ENCODE data around the gene COLEC12.

Gene COLEC12

GRCh38 chr18:434410-434809 is 66.1 kb downstream of the COLEC12 start:
- DNase-seq: no peak

GRCh38 chr18:433960-434359 is 66.5 kb downstream of the COLEC12 start:
- DNase-seq: no peak

GRCh38 chr18:433298-433697 is 67.2 kb downstream of the COLEC12 start:
- no peak for DNase-seq

GRCh38 chr18:432791-433190 is 67.7 kb downstream of the COLEC12 start:
- no peak for DNase-seq

- DNase-seq: no peak
Measured at GRCh38 chr18:429030-429429, 71.5 kb downstream of the COLEC12 start.

GRCh38 chr18:427005-427404 is 73.5 kb downstream of the COLEC12 start:
- DNase-seq: no peak

- DNase-seq: no peak
Measured at GRCh38 chr18:425106-425745, 75.3 kb downstream of the COLEC12 start.

- no peak for DNase-seq
Measured at GRCh38 chr18:424668-425067, 75.8 kb downstream of the COLEC12 start.

GRCh38 chr18:424071-424661 is 76.3 kb downstream of the COLEC12 start:
- no peak for DNase-seq

- no peak for DNase-seq
Measured at GRCh38 chr18:422966-423365, 77.5 kb downstream of the COLEC12 start.

GRCh38 chr18:421247-422155 is 79.0 kb downstream of the COLEC12 start:
- no peak for DNase-seq

GRCh38 chr18:420661-421246 is 79.7 kb downstream of the COLEC12 start:
- no peak for DNase-seq

GRCh38 chr18:419541-420175 is 80.8 kb downstream of the COLEC12 start:
- no peak for DNase-seq

- DNase-seq: no peak
Measured at GRCh38 chr18:417495-417894, 83.0 kb downstream of the COLEC12 start.

- no peak for DNase-seq
Measured at GRCh38 chr18:416930-417329, 83.6 kb downstream of the COLEC12 start.

GRCh38 chr18:415617-416612 is 84.6 kb downstream of the COLEC12 start:
- DNase-seq: no peak

GRCh38 chr18:415047-415446 is 85.5 kb downstream of the COLEC12 start:
- no peak for DNase-seq

GRCh38 chr18:413233-413632 is 87.3 kb downstream of the COLEC12 start:
- DNase-seq: no peak

- no peak for DNase-seq
Measured at GRCh38 chr18:410047-410455, 90.5 kb downstream of the COLEC12 start.

GRCh38 chr18:408367-408766 is 92.1 kb downstream of the COLEC12 start:
- no peak for DNase-seq

GRCh38 chr18:407626-408224 is 92.8 kb downstream of the COLEC12 start:
- DNase-seq: no peak
